GM12878 (cell line): Measurements from ENCODE around the gene LYZL2. TPM values are rescaled to one million over a fixed set of nuclear protein-coding genes. Genes with fewer than 3 reads are reported as not detected.

Experiments
- ATAC-seq: fragments of 200-7000 bp; cut with Tn5 transposase; 3 replicates; pipeline ENCODE4 v1.9.1; 2020; ENCODE audit warnings: mild to moderate bottlenecking, moderate library complexity
- BruUV-seq: library from RNA; stranded (reverse); fragments of 400-500 nt; replicated peaks from 2 replicates; lab custom pipeline; 2021; lab: Mats Ljungman, UMichigan
- CTCF ChIA-PET: fragments of 300-600 bp; sonication (Branson Sonifier 250); formaldehyde crosslinking; extraction: SDS; loops from one replicate; lab custom pipeline; 2021; ENCODE audit warnings: inconsistent platforms; lab: Yijun Ruan, JAX
- POLR2A ChIA-PET: fragments of 350-600 bp; formaldehyde crosslinking; extraction: SDS; loops from one replicate; lab custom pipeline; 2021; ENCODE audit warnings: inconsistent platforms; lab: Charles Lee
- RAD21 ChIA-PET: fragments of 300-600 bp; sonication (Branson Sonifier 250); formaldehyde crosslinking; loops from one replicate; lab custom pipeline; 2023; ENCODE audit warnings: antibody characterized with exemption; ENCODE audit not compliant: unreplicated experiment; lab: Charles Lee
- SMC1A ChIA-PET: fragments of 300-600 bp; sonication (Branson Sonifier 250); formaldehyde crosslinking; loops from one replicate; lab custom pipeline; 2023; ENCODE audit not compliant: unreplicated experiment, uncharacterized antibody; lab: Charles Lee
- DNase-seq: peaks from one replicate; pipeline ENCODE4 v3.0.0-alpha.2; 2011; ENCODE audit warnings: low read depth, low spot score
- FAIRE-seq: peaks from 3 replicates; lab custom pipeline; 2011; peaks lifted over from hg19 to GRCh38; lab: Jason Lieb, UNC
- H2AFZ ChIP-seq: 2 replicates; pipeline ENCODE4 v1.6.0; 2011; ENCODE audit warnings: low read depth, low read length, control low read depth; ENCODE audit not compliant: control insufficient read depth
- H3K27ac ChIP-seq: 2 replicates; pipeline ENCODE4 v1.5.1; 2011; ENCODE audit warnings: control low read depth; ENCODE audit not compliant: control insufficient read depth, insufficient read depth
- H3K27me3 ChIP-seq, 2 experiments: replicated peaks in 1 of 2; 2 replicates each; pipeline versions ENCODE4 v1.6.0 to v1.6.1; 2011; ENCODE audit warnings: low read length in 1 of 2; ENCODE audit not compliant: control insufficient read depth in 2 of 2, insufficient read depth in 2 of 2
- H3K36me3 ChIP-seq, 2 experiments: 2 replicates each; pipeline ENCODE4 v1.5.1; 2011; ENCODE audit warnings: low read length in 1 of 2; ENCODE audit not compliant: control insufficient read depth in 2 of 2, insufficient read depth in 2 of 2
- H3K4me1 ChIP-seq: 2 replicates; pipeline ENCODE4 v1.6.1; 2011; ENCODE audit warnings: mild to moderate bottlenecking, low read length, moderate library complexity, mixed read lengths; ENCODE audit not compliant: control insufficient read depth, insufficient read depth
- H3K4me2 ChIP-seq: 2 replicates; pipeline ENCODE4 v1.6.0; 2011; ENCODE audit warnings: control low read depth; ENCODE audit not compliant: control insufficient read depth, insufficient read depth
- H3K4me3 ChIP-seq: fragments of 200-600 bp; sonication (generic); 2 replicates; pipeline ENCODE4 v1.5.1; 2016
- H3K79me2 ChIP-seq: 2 replicates; pipeline ENCODE4 v1.6.0; 2011; ENCODE audit warnings: low read length; ENCODE audit not compliant: control insufficient read depth, insufficient read depth
- H3K9ac ChIP-seq: 2 replicates; pipeline ENCODE4 v1.8.0; 2011; ENCODE audit warnings: low read length, control low read depth, mixed read lengths; ENCODE audit not compliant: control insufficient read depth, insufficient read depth
- H3K9me3 ChIP-seq: replicated peaks from 3 replicates; pipeline ENCODE4 v1.5.1; 2011; ENCODE audit warnings: mild to moderate bottlenecking, low read length; ENCODE audit not compliant: control insufficient read depth, insufficient read depth
- H4K20me1 ChIP-seq: 2 replicates; pipeline ENCODE4 v1.6.0; 2011; ENCODE audit not compliant: control insufficient read depth, insufficient read depth
- BHLHE40 ChIP-seq, 2 experiments: fragments of 450-650 bp in 1 of 2; IDR thresholded peaks; 2 replicates each; pipeline ENCODE4 v1.6.1; 2011 to 2017; ENCODE audit warnings: low read depth in 2 of 2, borderline replicate concordance in 1 of 2, improper control_type of control experiment in 1 of 2, low read length in 1 of 2, mild to moderate bottlenecking in 1 of 2
- FOXK2 ChIP-seq: fragments of 450-650 bp; IDR thresholded peaks from 2 replicates; pipeline ENCODE4 v1.6.1; 2017; ENCODE audit warnings: mild to moderate bottlenecking, moderate library complexity
- FOXM1 ChIP-seq: IDR thresholded peaks from 2 replicates; pipeline ENCODE4 v1.6.1; 2012; ENCODE audit warnings: low read depth, mild to moderate bottlenecking, inconsistent platforms, low read length, moderate library complexity
- NR2F1 ChIP-seq: fragments of 450-650 bp; conservative IDR thresholded peaks from 2 replicates; pipeline ENCODE4 v1.6.1; 2017; ENCODE audit warnings: mild to moderate bottlenecking
- WGBS: methylation state at CpG from one replicate; pipeline ENCODE4 v1.1.6; 2016; ENCODE audit warnings: low lambda C conversion rate; ENCODE audit not compliant: insufficient replicate concordance, insufficient coverage; ENCODE audit errors: missing lambda C conversion rate; 5-methylcytosine and 5-hydroxymethylcytosine counted together
- in situ Hi-C: fragments of 300-500 bp; cut with MboI; formaldehyde crosslinking; loops from 9 replicates; pipeline ENCODE4 v1.14.3; 2018; ENCODE audit warnings: mixed read lengths
- intact Hi-C: fragments of 100-400 bp; cut with micrococcal nuclease; formaldehyde crosslinking; loops from one replicate; pipeline ENCODE4 v1.14.2; 2022; ENCODE audit not compliant: unreplicated experiment
- polyA plus RNA-seq, 11 experiments: library from polyadenylated mRNA; depleted of rRNA in 4 of 11; unstranded in 6 of 11; stranded (reverse) in 5 of 11; fragments of >200 nt; fragmentation: Nextera tagmentation in 4 of 11; fragmentation: Illumina TruSeq in 1 of 11; extraction: Ambion mirVana in 4 of 11; extraction: Trizol in 1 of 11; gene quantifications; 1 replicate in 1 of 11; 2 replicates in 10 of 11; pipeline versions ENCODE4 v1.2.1 to v1.2.3, GENCODE V29; 2011 to 2016; ENCODE audit warnings: inconsistent platforms in 2 of 11, missing spikeins in 2 of 11, low read depth in 1 of 11
- total RNA-seq, 4 experiments: library from RNA; depleted of rRNA in 3 of 4; stranded (reverse); fragments of >200 nt in 3 of 4; fragmentation: Illumina TruSeq in 1 of 4; extraction: Trizol in 1 of 4; gene quantifications; 2 replicates each; pipeline versions ENCODE4 v1.2.1 to v1.2.3, GENCODE V29; 2013 to 2021
- TF ChIP-seq, protein P1 (sequence below): IDR thresholded peaks from 2 replicates; pipeline ENCODE4 v1.6.1; 2012; ENCODE audit warnings: low read depth, low read length, improper control_type of control experiment
- TF ChIP-seq, protein P2 (sequence below): IDR thresholded peaks from 2 replicates; pipeline ENCODE4 v1.6.1; 2012; ENCODE audit warnings: low read depth, low read length, improper control_type of control experiment

Gene LYZL2
- total and polyA plus RNA-seq, 10 of the 15 experiments (the other 5 are each of a cell fraction or from before 2014, with no cell fraction given): not detected

DNA sequence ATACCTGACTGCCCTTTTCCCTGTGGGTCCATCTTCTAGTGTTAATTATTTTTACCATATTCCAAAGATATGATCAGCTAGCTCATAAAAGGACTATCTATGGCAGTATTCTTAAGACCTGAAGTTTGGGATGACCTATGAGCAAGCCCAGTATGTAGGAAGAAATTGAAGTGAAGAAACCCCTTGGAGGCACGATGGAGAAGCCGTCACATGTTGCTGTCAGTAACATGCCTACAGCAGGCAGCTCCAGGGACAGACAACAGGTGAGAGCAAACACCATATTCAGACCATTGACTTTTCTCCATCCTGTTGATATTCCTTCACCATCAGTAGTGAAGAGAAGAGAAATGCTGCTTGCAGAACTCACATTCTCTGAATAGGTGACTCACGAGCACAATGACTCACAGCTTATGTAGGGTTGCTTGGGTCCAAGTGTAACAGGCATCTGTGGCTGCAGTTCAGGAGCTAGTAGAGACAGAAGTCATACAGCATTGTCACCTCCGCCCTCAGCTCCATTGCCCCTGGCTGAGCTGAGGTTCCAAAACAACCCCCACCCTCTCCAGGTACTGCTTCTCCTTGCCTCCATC lies 8.4 kb upstream of the LYZL2 start:
- WGBS: 23% methylated on average over 4 of the region's 4 CpGs
- no peak for ATAC-seq
- no peaks in the 10 kb centered on the region for H3K4me1 ChIP-seq
- SMC1A ChIA-PET: interaction anchor here (0.9 to 1.4 kb wide), 3 partner anchors 25 to 47 kb away, joined by 3 to 6 read pairs (median 3); no protein-coding TSS in a partner anchor
- POLR2A ChIA-PET: interaction anchor here (0.6 kb wide), 2 partner anchors 67 to 1753 kb away, joined by 3 to 4 read pairs; no protein-coding TSS in a partner anchor
- intact Hi-C loops (no loop called here), in situ Hi-C loops (no loop called here)
- no peak overlapping the region for H3K27ac ChIP-seq
- RAD21 ChIA-PET: interaction anchor here (0.8 to 1.1 kb wide), 2 partner anchors 22 to 56 kb away, joined by 3 to 4 read pairs; no protein-coding TSS in a partner anchor
- DNase-seq: no peak
- no peak overlapping the region for H3K4me2 ChIP-seq
- H3K9me3 ChIP-seq: no peaks in the 10 kb centered on the region
- no peak overlapping the region for H2AFZ ChIP-seq
- peaks cover 1 to 5% of the 10 kb centered on the region in 2 experiments for H3K27me3 ChIP-seq
- CTCF ChIA-PET: interaction anchor here (0.7 to 4.5 kb wide), 8 partner anchors 10 to 331 kb away, joined by 3 to 37 read pairs (median 6); no protein-coding TSS in a partner anchor
- H4K20me1 ChIP-seq: no peaks in the 10 kb centered on the region
- no TSS peak for BruUV-seq
- no peak overlapping the region for H3K4me3 ChIP-seq
- no peak for FAIRE-seq
- no peaks in the 10 kb centered on the region for H3K79me2 ChIP-seq
- TF ChIP-seq FOXM1: no peak
- TF ChIP-seq, protein P1, sequence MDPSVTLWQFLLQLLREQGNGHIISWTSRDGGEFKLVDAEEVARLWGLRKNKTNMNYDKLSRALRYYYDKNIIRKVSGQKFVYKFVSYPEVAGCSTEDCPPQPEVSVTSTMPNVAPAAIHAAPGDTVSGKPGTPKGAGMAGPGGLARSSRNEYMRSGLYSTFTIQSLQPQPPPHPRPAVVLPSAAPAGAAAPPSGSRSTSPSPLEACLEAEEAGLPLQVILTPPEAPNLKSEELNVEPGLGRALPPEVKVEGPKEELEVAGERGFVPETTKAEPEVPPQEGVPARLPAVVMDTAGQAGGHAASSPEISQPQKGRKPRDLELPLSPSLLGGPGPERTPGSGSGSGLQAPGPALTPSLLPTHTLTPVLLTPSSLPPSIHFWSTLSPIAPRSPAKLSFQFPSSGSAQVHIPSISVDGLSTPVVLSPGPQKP: no peak
- TF ChIP-seq, protein P2, sequence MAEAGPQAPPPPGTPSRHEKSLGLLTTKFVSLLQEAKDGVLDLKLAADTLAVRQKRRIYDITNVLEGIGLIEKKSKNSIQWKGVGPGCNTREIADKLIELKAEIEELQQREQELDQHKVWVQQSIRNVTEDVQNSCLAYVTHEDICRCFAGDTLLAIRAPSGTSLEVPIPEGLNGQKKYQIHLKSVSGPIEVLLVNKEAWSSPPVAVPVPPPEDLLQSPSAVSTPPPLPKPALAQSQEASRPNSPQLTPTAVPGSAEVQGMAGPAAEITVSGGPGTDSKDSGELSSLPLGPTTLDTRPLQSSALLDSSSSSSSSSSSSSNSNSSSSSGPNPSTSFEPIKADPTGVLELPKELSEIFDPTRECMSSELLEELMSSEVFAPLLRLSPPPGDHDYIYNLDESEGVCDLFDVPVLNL: no peak
- no peak for TF ChIP-seq NR2F1
- TF ChIP-seq FOXK2: no peak
- TF ChIP-seq BHLHE40 (IDR thresholded peaks at IDR 0.05; ENCODE audit: borderline replicate concordance in 1 of 2, low read depth in 2 of 2, low read length in 1 of 2): no peak
- H3K9ac ChIP-seq: no peak overlapping the region
- no peaks in the 10 kb centered on the region for H3K36me3 ChIP-seq
